Sigmoid colon (tissue), 4 donors: ENCODE results near the gene RD3L.

Source experiments
- CTCF ChIP-seq, 4 experiments: fragments of 450-650 bp in 3 of 4; fragments of 200-600 bp in 1 of 4; IDR thresholded peaks; one replicate each; pipeline ENCODE4 v1.5.1; 2016 to 2019; ENCODE audit warnings: antibody characterized with exemption in 4 of 4, mild to moderate bottlenecking in 3 of 4, moderate library complexity in 2 of 4
- POLR2A ChIP-seq, 2 donors: fragments of 450-650 bp; IDR thresholded peaks; one replicate each; pipeline ENCODE4 v1.6.1; 2016; ENCODE audit warnings: antibody characterized with exemption in 2 of 2, mild to moderate bottlenecking in 2 of 2, moderate library complexity in 2 of 2
- POLR2AphosphoS5 ChIP-seq, 4 donors: sonication (generic); formaldehyde crosslinking; IDR thresholded peaks; one replicate each; pipeline ENCODE4 v1.6.1; 2017; ENCODE audit warnings: antibody characterized with exemption in 4 of 4

- TF ChIP-seq CTCF (IDR thresholded peaks at IDR 0.05) (no peak), POLR2AphosphoS5 (IDR thresholded peaks at IDR 0.05) (no peak), POLR2A (IDR thresholded peaks at IDR 0.05) (no peak)
Measured at GRCh38 chr14:103910984-103911383, 31.3 kb downstream of the RD3L start.
